Mesothelial cell of epicardium (in vitro differentiated cells): ENCODE results near the gene EXPH5. TPM values are rescaled to one million over a fixed set of nuclear protein-coding genes. Genes with fewer than 3 reads are reported as not detected.

Experiments used
- DNase-seq, 2 experiments: peaks; one replicate each; pipeline ENCODE4 v3.0.0; 2021; ENCODE audit warnings: low spot score in 2 of 2; ENCODE audit not compliant: unreplicated experiment in 2 of 2
- H3K27ac Mint-ChIP-seq: 2 replicates; pipeline ENCODE4 v1.8.0; 2021; ENCODE audit warnings: mixed read lengths
- H3K27me3 Mint-ChIP-seq: 2 replicates; pipeline ENCODE4 v1.8.0; 2021; ENCODE audit warnings: low read depth, mixed read lengths
- H3K36me3 Mint-ChIP-seq: 2 replicates; pipeline ENCODE4 v1.8.0; 2021; ENCODE audit warnings: mixed read lengths
- H3K4me1 Mint-ChIP-seq: 2 replicates; pipeline ENCODE4 v1.8.0; 2021; ENCODE audit warnings: mixed read lengths
- H3K4me3 Mint-ChIP-seq: 2 replicates; pipeline ENCODE4 v1.8.0; 2021; ENCODE audit warnings: mild to moderate bottlenecking, moderate library complexity, mixed read lengths
- H3K9me3 Mint-ChIP-seq: 2 replicates; pipeline ENCODE4 v1.8.0; 2021; ENCODE audit warnings: mixed read lengths
- total RNA-seq: library from RNA; stranded (reverse); gene quantifications from 3 replicates; pipeline ENCODE4 v1.2.1, GENCODE V29; 2021
- TF ChIP-seq, protein P1 (sequence below): fragments of 200-600 bp; sonication (generic); IDR thresholded peaks from one replicate; pipeline ENCODE4 v1.5.0; 2021; ENCODE audit warnings: antibody characterized with exemption; ENCODE audit not compliant: unreplicated experiment

Gene EXPH5
- total RNA-seq, 1 donor from 2014 or later, result 30.5 TPM

DNA sequence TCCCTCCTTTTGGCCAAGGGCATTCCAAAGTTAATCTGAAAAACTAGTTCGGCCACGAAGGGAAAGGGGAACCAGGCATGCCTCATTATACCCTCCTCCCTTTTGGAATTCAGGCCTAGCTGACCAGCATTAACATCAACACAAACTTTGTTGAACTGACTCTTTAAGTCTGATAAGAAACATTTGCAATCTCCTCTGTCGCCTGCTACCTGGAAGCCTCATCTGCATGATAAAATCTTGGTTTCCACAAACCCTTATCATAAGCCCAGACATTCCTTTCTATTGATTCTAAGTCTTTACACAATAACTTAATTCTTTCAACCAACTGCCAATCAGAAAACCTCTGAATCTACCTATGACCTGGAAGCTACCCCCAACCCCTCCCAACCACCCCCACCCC is 106.7 kb downstream of the EXPH5 start:
- peaks cover 52% of the 10 kb centered on the region for H3K36me3 Mint-ChIP-seq
- H3K27ac Mint-ChIP-seq, result no peak overlapping the region
- TF ChIP-seq, protein P1, sequence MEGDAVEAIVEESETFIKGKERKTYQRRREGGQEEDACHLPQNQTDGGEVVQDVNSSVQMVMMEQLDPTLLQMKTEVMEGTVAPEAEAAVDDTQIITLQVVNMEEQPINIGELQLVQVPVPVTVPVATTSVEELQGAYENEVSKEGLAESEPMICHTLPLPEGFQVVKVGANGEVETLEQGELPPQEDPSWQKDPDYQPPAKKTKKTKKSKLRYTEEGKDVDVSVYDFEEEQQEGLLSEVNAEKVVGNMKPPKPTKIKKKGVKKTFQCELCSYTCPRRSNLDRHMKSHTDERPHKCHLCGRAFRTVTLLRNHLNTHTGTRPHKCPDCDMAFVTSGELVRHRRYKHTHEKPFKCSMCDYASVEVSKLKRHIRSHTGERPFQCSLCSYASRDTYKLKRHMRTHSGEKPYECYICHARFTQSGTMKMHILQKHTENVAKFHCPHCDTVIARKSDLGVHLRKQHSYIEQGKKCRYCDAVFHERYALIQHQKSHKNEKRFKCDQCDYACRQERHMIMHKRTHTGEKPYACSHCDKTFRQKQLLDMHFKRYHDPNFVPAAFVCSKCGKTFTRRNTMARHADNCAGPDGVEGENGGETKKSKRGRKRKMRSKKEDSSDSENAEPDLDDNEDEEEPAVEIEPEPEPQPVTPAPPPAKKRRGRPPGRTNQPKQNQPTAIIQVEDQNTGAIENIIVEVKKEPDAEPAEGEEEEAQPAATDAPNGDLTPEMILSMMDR, result no peak
- H3K4me3 Mint-ChIP-seq, result no peak overlapping the region
- no peak for DNase-seq
- peaks cover 1% of the 10 kb centered on the region for H3K4me1 Mint-ChIP-seq
- H3K27me3 Mint-ChIP-seq, result no peaks in the 10 kb centered on the region
- no peaks in the 10 kb centered on the region for H3K9me3 Mint-ChIP-seq

DNA sequence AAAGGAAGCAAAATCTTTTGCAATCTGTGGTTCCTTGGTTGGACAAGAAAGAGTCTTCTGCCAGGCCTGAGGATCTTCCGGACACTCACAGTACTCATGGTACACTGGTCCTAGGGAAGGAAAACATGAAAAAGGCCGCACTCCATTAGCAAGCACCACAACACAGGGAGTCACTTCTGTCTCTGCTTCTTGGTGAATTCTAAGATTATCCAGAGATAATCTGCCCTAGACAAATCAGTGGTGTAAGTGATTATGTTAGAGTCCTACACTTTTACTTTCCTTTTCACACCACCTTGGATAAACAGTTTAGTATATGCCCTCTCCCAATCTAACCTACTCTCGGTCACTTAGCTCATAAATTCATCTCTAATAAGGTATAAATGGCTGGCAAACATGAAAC is 107.2 kb downstream of the EXPH5 start:
- Mint-ChIP-seq H3K4me3 (no peak overlapping the region), H3K9me3 (no peaks in the 10 kb centered on the region), H3K4me1 (no peaks in the 10 kb centered on the region), H3K27ac (no peak overlapping the region), H3K27me3 (no peaks in the 10 kb centered on the region), H3K36me3 (peaks cover 57% of the 10 kb centered on the region)
- DNase-seq, result no peak
- TF ChIP-seq, protein P1, result no peak

DNA sequence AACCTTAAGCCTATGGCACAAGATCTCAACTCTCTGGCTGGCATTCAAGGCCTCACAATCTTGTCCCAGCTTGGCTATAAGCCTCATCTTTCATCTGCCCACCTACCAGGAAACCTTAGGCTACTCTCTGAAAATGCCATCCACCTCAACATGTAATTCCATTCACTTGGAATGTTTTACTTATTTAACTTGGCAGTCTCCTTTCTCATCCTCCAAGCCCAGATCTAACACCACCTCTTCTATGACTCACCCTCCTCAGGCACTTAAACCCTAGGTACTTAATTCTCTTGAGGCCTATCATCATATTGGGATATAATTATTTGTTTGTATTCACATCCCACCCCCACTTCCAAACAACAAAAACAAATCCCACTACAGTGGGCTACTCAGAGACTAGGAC is 110.4 kb downstream of the EXPH5 start:
- no peaks in the 10 kb centered on the region for H3K27me3 Mint-ChIP-seq
- TF ChIP-seq, protein P1, result no peak
- H3K27ac Mint-ChIP-seq, result no peak overlapping the region
- no peaks in the 10 kb centered on the region for H3K9me3 Mint-ChIP-seq
- H3K4me3 Mint-ChIP-seq, result no peak overlapping the region
- DNase-seq, result no peak
- H3K4me1 Mint-ChIP-seq, result no peaks in the 10 kb centered on the region
- H3K36me3 Mint-ChIP-seq, result peaks cover 45% of the 10 kb centered on the region

GRCh38 chr11:108474664-108475463 is 118.7 kb downstream of the EXPH5 start:
- H3K27ac Mint-ChIP-seq, result no peak overlapping the region
- peaks cover 22% of the 10 kb centered on the region for H3K36me3 Mint-ChIP-seq
- no peak for DNase-seq
- H3K9me3 Mint-ChIP-seq, result no peaks in the 10 kb centered on the region
- H3K4me1 Mint-ChIP-seq, result no peaks in the 10 kb centered on the region
- H3K4me3 Mint-ChIP-seq, result no peak overlapping the region
- no peaks in the 10 kb centered on the region for H3K27me3 Mint-ChIP-seq
- TF ChIP-seq, protein P1, result no peak

- Mint-ChIP-seq H3K4me3 (no peak overlapping the region), H3K36me3 (peaks cover 17% of the 10 kb centered on the region), H3K9me3 (no peaks in the 10 kb centered on the region), H3K4me1 (peaks cover 5% of the 10 kb centered on the region), H3K27ac (no peak overlapping the region), H3K27me3 (no peaks in the 10 kb centered on the region)
- TF ChIP-seq, protein P1, result no peak
- no peak for DNase-seq
Observed at GRCh38 chr11:108472681-108473080, 120.9 kb downstream of the EXPH5 start.
